Mesenchymal stem cell (in vitro differentiated cells and primary cell): ENCODE data around the gene SLC29A3.

Experiments used
- DNase-seq: peaks from one replicate; pipeline ENCODE4 v3.0.0-alpha.2; 2013
- H2AFZ ChIP-seq: one replicate; pipeline ENCODE4 v1.6.1; 2013; ENCODE audit warnings: low read depth, mild to moderate bottlenecking, control low read depth, inconsistent platforms, low read length, moderate library complexity
- H2AK5ac ChIP-seq: 2 replicates; pipeline ENCODE4 v1.6.1; 2013; ENCODE audit warnings: low read length, moderate library complexity, mild to moderate bottlenecking, inconsistent platforms; ENCODE audit not compliant: severe bottlenecking
- H2BK120ac ChIP-seq: one replicate; pipeline ENCODE4 v1.6.1; 2013; ENCODE audit warnings: low read depth, mild to moderate bottlenecking, inconsistent platforms, low read length, moderate library complexity
- H2BK12ac ChIP-seq, 2 experiments: one replicate each; pipeline ENCODE4 v1.6.1; 2013; ENCODE audit warnings: inconsistent platforms in 2 of 2, low read length in 2 of 2, mild to moderate bottlenecking in 2 of 2, moderate library complexity in 2 of 2, control low read depth in 1 of 2
- H2BK15ac ChIP-seq: one replicate; pipeline ENCODE4 v1.6.1; 2013; ENCODE audit warnings: mild to moderate bottlenecking, low read depth, inconsistent platforms; ENCODE audit not compliant: poor library complexity, severe bottlenecking
- H2BK5ac ChIP-seq: 2 replicates; pipeline ENCODE4 v1.6.1; 2013; ENCODE audit warnings: low read depth, mild to moderate bottlenecking, low read length, control low read depth, inconsistent platforms; ENCODE audit not compliant: poor library complexity, severe bottlenecking
- H3K14ac ChIP-seq, 2 experiments: one replicate each; pipeline ENCODE4 v1.6.1; 2013; ENCODE audit warnings: inconsistent platforms in 2 of 2, low read length in 2 of 2, control low read depth in 1 of 2, mild to moderate bottlenecking in 1 of 2, moderate library complexity in 1 of 2
- H3K18ac ChIP-seq, 2 experiments: one replicate each; pipeline ENCODE4 v1.6.1; 2013; ENCODE audit warnings: inconsistent platforms in 2 of 2, low read length in 2 of 2, control low read depth in 1 of 2, low read depth in 1 of 2, mild to moderate bottlenecking in 1 of 2
- H3K23ac ChIP-seq, 2 experiments: one replicate each; pipeline ENCODE4 v1.6.1; 2013; ENCODE audit warnings: inconsistent platforms in 2 of 2, low read length in 2 of 2, mild to moderate bottlenecking in 2 of 2, moderate library complexity in 2 of 2, control low read depth in 1 of 2
- H3K27ac ChIP-seq: 2 replicates; pipeline ENCODE4 v1.5.1; 2013; ENCODE audit warnings: mild to moderate bottlenecking, moderate library complexity, low read length, control low read depth, inconsistent platforms; ENCODE audit not compliant: poor library complexity, severe bottlenecking
- H3K27me3 ChIP-seq, 2 experiments: 2 replicates each; pipeline versions ENCODE4 v1.6.1 to v1.7.0; 2013; ENCODE audit warnings: low read length in 2 of 2, mild to moderate bottlenecking in 2 of 2, moderate library complexity in 2 of 2, control low read depth in 1 of 2, inconsistent platforms in 1 of 2; ENCODE audit not compliant: control insufficient read depth in 1 of 2, insufficient read depth in 1 of 2
- H3K36me3 ChIP-seq, 2 experiments: 2 replicates each; pipeline versions ENCODE4 v1.6.1 to v1.7.0; 2013; ENCODE audit warnings: low read length in 2 of 2, control low read depth in 1 of 2, inconsistent platforms in 1 of 2, low read depth in 1 of 2, mild to moderate bottlenecking in 1 of 2; ENCODE audit not compliant: insufficient read depth in 2 of 2, control insufficient read depth in 1 of 2
- H3K4ac ChIP-seq, 2 experiments: one replicate each; pipeline ENCODE4 v1.6.1; 2013; ENCODE audit warnings: inconsistent platforms in 2 of 2, low read length in 2 of 2, mild to moderate bottlenecking in 2 of 2, moderate library complexity in 2 of 2, control low read depth in 1 of 2, low read depth in 1 of 2
- H3K4me1 ChIP-seq: 2 replicates; pipeline ENCODE4 v1.6.1; 2013; ENCODE audit warnings: low read depth, low read length, control low read depth; ENCODE audit not compliant: control insufficient read depth, insufficient read depth
- H3K4me2 ChIP-seq: 2 replicates; pipeline ENCODE4 v1.6.1; 2013; ENCODE audit warnings: low read length, mild to moderate bottlenecking, inconsistent platforms; ENCODE audit not compliant: poor library complexity, severe bottlenecking
- H3K4me3 ChIP-seq, 2 experiments: 2 replicates each; pipeline versions ENCODE4 v1.5.1 to v1.7.0; 2013; ENCODE audit warnings: low read length in 2 of 2, mild to moderate bottlenecking in 2 of 2, control low read depth in 1 of 2, low read depth in 1 of 2; ENCODE audit not compliant: insufficient read depth in 1 of 2
- H3K79me1 ChIP-seq: replicated peaks from 2 replicates; pipeline ENCODE4 v1.6.1; 2013; ENCODE audit warnings: mild to moderate bottlenecking, control low read depth, low read length, inconsistent platforms; ENCODE audit not compliant: poor library complexity, severe bottlenecking
- H3K9ac ChIP-seq: 2 replicates; pipeline ENCODE4 v1.7.0; 2013; ENCODE audit warnings: mild to moderate bottlenecking, low read length, moderate library complexity
- H3K9me3 ChIP-seq: 2 replicates; pipeline ENCODE4 v1.7.0; 2013; ENCODE audit warnings: mild to moderate bottlenecking, low read length; ENCODE audit not compliant: control insufficient read depth
- H4K8ac ChIP-seq: one replicate; pipeline ENCODE4 v1.6.1; 2013; ENCODE audit warnings: inconsistent platforms, mild to moderate bottlenecking, low read length, moderate library complexity
- H4K91ac ChIP-seq: one replicate; pipeline ENCODE4 v1.6.1; 2013; ENCODE audit warnings: mild to moderate bottlenecking, low read length, inconsistent platforms
- WGBS: methylation state at CpG from one replicate; pipeline ENCODE4 v1.1.7; 2013; ENCODE audit warnings: mixed read lengths; 5-methylcytosine and 5-hydroxymethylcytosine counted together

SLC29A3 gene

GRCh38 chr10:71351087-71351486, 32.0 kb downstream of the SLC29A3 start:
- no peak overlapping the region for H2AK5ac ChIP-seq
- H3K4ac ChIP-seq, result no peak overlapping the region
- no peak overlapping the region for H4K91ac ChIP-seq
- H4K8ac ChIP-seq, result no peak overlapping the region
- H2BK12ac ChIP-seq, result no peak overlapping the region
- H3K9me3 ChIP-seq, result no peaks in the 10 kb centered on the region
- no peak overlapping the region for H3K23ac ChIP-seq
- H3K4me2 ChIP-seq, result no peak overlapping the region
- no peak overlapping the region for H2BK5ac ChIP-seq
- H3K4me1 ChIP-seq, result peaks cover 7% of the 10 kb centered on the region
- no peak overlapping the region for H3K4me3 ChIP-seq
- H3K36me3 ChIP-seq, result peaks cover 0 to 6% of the 10 kb centered on the region in 2 experiments
- H3K18ac ChIP-seq, result no peak overlapping the region
- H2AFZ ChIP-seq, result no peak overlapping the region
- H3K27ac ChIP-seq, result no peak overlapping the region
- no peak overlapping the region for H3K9ac ChIP-seq
- 85% methylated on average over 6 of the region's 6 CpGs for WGBS
- H3K79me1 ChIP-seq, result no peaks in the 10 kb centered on the region
- H3K14ac ChIP-seq, result peak overlapping the region in 1 of 2 experiments; percentile 6
- no peak for DNase-seq
- peaks cover 1 to 55% of the 10 kb centered on the region in 2 experiments for H3K27me3 ChIP-seq
- no peak overlapping the region for H2BK120ac ChIP-seq
- no peak overlapping the region for H2BK15ac ChIP-seq

DNA sequence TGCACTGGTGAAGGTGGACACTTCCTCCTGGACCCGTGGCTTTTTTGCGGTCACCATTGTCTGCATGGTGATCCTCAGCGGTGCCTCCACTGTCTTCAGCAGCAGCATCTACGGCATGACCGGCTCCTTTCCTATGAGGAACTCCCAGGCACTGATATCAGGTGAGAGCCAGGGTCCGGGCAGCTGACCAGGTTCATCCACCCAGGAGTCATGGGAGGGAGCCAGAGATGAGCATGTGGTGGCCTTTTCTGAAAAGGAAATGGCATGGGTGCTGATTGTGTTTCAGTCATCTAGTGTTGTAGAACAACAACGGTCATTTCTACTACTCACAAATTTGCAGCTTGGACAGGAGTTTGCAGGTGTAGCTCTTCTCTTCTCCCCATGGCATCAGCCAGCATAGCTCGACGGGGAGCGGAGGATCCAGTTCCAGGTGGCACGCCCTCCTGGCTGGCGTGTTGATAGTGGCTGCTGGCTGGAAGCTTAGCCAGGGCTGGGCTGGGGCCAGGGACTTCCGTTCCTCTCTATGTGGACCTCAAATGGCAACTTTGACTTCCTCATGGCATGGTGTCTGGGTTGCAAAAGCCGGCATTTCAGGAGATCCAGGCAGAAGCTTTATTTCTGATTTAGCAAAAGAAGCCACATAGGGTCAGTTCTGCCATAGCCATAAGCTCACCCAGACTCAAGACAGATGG, 32.7 kb downstream of the SLC29A3 start:
- Histone ChIP-seq H3K23ac (no peak overlapping the region), H3K4me3 (no peak overlapping the region), H2BK5ac (no peak overlapping the region), H3K4ac (no peak overlapping the region), H3K27me3 (peaks cover 0 to 50% of the 10 kb centered on the region in 2 experiments), H3K9ac (no peak overlapping the region), H4K8ac (no peak overlapping the region), H3K18ac (no peak overlapping the region), H2BK15ac (no peak overlapping the region), H3K27ac (no peak overlapping the region), H3K9me3 (no peaks in the 10 kb centered on the region), H2AK5ac (no peak overlapping the region), H3K14ac (no peak overlapping the region), H3K36me3 (peaks cover 0 to 12% of the 10 kb centered on the region in 2 experiments), H3K4me2 (no peak overlapping the region), H2BK120ac (no peak overlapping the region), H2BK12ac (no peak overlapping the region), H3K79me1 (no peaks in the 10 kb centered on the region), H4K91ac (no peak overlapping the region), H3K4me1 (peaks cover 7% of the 10 kb centered on the region), H2AFZ (no peak overlapping the region)
- no peak for DNase-seq
- WGBS, result 89% methylated on average over 14 of the region's 14 CpGs

- H3K4me2 ChIP-seq, result no peak overlapping the region
- H3K9ac ChIP-seq, result no peak overlapping the region
- no peak overlapping the region for H2AFZ ChIP-seq
- H3K36me3 ChIP-seq, result peaks cover 0 to 12% of the 10 kb centered on the region in 2 experiments
- no peak overlapping the region for H3K14ac ChIP-seq
- peaks cover 3% of the 10 kb centered on the region for H3K4me1 ChIP-seq
- no peak overlapping the region for H2BK12ac ChIP-seq
- no peaks in the 10 kb centered on the region for H3K9me3 ChIP-seq
- no peak overlapping the region for H3K18ac ChIP-seq
- H4K8ac ChIP-seq, result no peak overlapping the region
- H2BK120ac ChIP-seq, result no peak overlapping the region
- peaks cover 0 to 35% of the 10 kb centered on the region in 2 experiments for H3K27me3 ChIP-seq
- H2AK5ac ChIP-seq, result no peak overlapping the region
- no peak overlapping the region for H3K27ac ChIP-seq
- no peak overlapping the region for H2BK5ac ChIP-seq
- 63% methylated on average over 9 of the region's 9 CpGs for WGBS
- no peak for DNase-seq
- H3K4ac ChIP-seq, result no peak overlapping the region
- H4K91ac ChIP-seq, result no peak overlapping the region
- H2BK15ac ChIP-seq, result no peak overlapping the region
- H3K4me3 ChIP-seq, result no peak overlapping the region
- H3K23ac ChIP-seq, result no peak overlapping the region
- H3K79me1 ChIP-seq, result no peaks in the 10 kb centered on the region
Measured at GRCh38 chr10:71353639-71354038, 34.6 kb downstream of the SLC29A3 start.

DNA sequence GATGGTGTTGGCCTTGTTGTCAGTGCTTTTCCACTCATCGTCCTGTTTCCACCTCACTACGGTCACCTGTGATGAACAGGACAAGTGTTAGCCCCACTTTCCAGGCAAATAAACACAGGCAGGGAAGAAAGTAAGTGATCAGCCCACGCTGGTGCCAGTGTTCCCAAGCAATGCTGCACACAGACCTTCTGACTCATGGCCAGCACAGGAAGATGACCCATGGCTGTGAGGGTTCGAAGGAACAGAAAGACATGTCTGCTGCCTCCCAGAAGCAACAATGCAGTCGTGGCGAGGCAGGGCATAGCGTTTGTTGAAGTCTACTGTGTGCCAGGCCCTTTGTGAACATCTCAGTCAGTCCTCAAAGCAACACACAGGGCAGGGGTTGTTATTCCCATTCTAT, 35.7 kb downstream of the SLC29A3 start:
- no peak overlapping the region for H2BK15ac ChIP-seq

More for the DNA sequence above, 35.7 kb downstream of the SLC29A3 start:
- Histone ChIP-seq H3K4me2 (no peak overlapping the region), H3K9me3 (no peaks in the 10 kb centered on the region), H3K4me1 (no peaks in the 10 kb centered on the region), H3K36me3 (peaks cover 0 to 12% of the 10 kb centered on the region in 2 experiments), H3K27ac (no peak overlapping the region), H3K27me3 (peaks cover 0 to 27% of the 10 kb centered on the region in 2 experiments), H2AK5ac (no peak overlapping the region), H2BK5ac (no peak overlapping the region), H3K4me3 (no peak overlapping the region), H2BK12ac (no peak overlapping the region), H4K91ac (peak overlapping the region; percentile 2), H3K14ac (peak overlapping the region in 1 of 2 experiments; percentile 49), H2AFZ (no peak overlapping the region), H3K79me1 (no peaks in the 10 kb centered on the region), H2BK120ac (no peak overlapping the region), H3K9ac (no peak overlapping the region), H3K18ac (no peak overlapping the region), H3K23ac (no peak overlapping the region), H3K4ac (no peak overlapping the region), H4K8ac (no peak overlapping the region)
- WGBS, result 66% methylated on average over 7 of the region's 7 CpGs
- no peak for DNase-seq
